HepG2 (cell line): ENCODE data around the gene MADD. TPM values are rescaled to one million over a fixed set of nuclear protein-coding genes. Genes with fewer than 3 reads are reported as not detected.

Experiments
- ELF4 ChIP-seq: sonication (generic); formaldehyde crosslinking; IDR thresholded peaks from 2 replicates; pipeline ENCODE4 v1.5.0; 2020; ENCODE audit warnings: missing genetic modification reagents, mild to moderate bottlenecking, moderate library complexity, borderline replicate concordance
- MATR3 ChIP-seq: sonication (generic); formaldehyde crosslinking; IDR thresholded peaks from 2 replicates; pipeline ENCODE4 v1.4.0; 2020; ENCODE audit warnings: missing genetic modification reagents
- MAX ChIP-seq: IDR thresholded peaks from 2 replicates; pipeline ENCODE4 v1.6.1; 2012; ENCODE audit warnings: inconsistent platforms
- NFKB2 ChIP-seq: sonication (generic); formaldehyde crosslinking; IDR thresholded peaks from 2 replicates; pipeline ENCODE4 v1.4.0; 2020; ENCODE audit warnings: missing genetic modification reagents, borderline replicate concordance
- NPAS2 ChIP-seq: sonication (generic); formaldehyde crosslinking; IDR thresholded peaks from 2 replicates; pipeline ENCODE4 v1.8.0; 2022; ENCODE audit warnings: mild to moderate bottlenecking, missing genetic modification reagents, borderline replicate concordance
- PRPF4 ChIP-seq: fragments of 200-400 bp; formaldehyde crosslinking; IDR thresholded peaks from 2 replicates; pipeline ENCODE4 v1.6.1; 2016; ENCODE audit warnings: low read length, low read depth; ENCODE audit not compliant: poor library complexity, severe bottlenecking
- RXRA ChIP-seq: sonication (generic); formaldehyde crosslinking; IDR thresholded peaks from 2 replicates; pipeline ENCODE4 v1.5.1; 2020; ENCODE audit warnings: missing genetic modification reagents
- TBX3 ChIP-seq: fragments of 450-650 bp; IDR thresholded peaks from 2 replicates; pipeline ENCODE4 v1.6.1; 2017; ENCODE audit warnings: antibody characterized with exemption, mild to moderate bottlenecking, inconsistent platforms, borderline replicate concordance
- ZFX ChIP-seq: sonication (generic); formaldehyde crosslinking; IDR thresholded peaks from 2 replicates; pipeline ENCODE4 v1.4.0; 2020; ENCODE audit warnings: mild to moderate bottlenecking, low read depth, missing genetic modification reagents, moderate library complexity
- ZNF512B ChIP-seq: sonication (generic); formaldehyde crosslinking; IDR thresholded peaks from 2 replicates; pipeline ENCODE4 v1.5.1; 2020; ENCODE audit warnings: missing genetic modification reagents, mild to moderate bottlenecking, borderline replicate concordance
- ZNF558 ChIP-seq: sonication (generic); formaldehyde crosslinking; IDR thresholded peaks from 2 replicates; pipeline ENCODE4 v1.9.0; 2022; ENCODE audit warnings: mild to moderate bottlenecking, missing genetic modification reagents, borderline replicate concordance
- ZNF672 ChIP-seq: sonication (generic); formaldehyde crosslinking; IDR thresholded peaks from 2 replicates; pipeline ENCODE4 v1.8.1; 2022; ENCODE audit warnings: missing genetic modification reagents
- ZNF746 ChIP-seq: sonication (generic); formaldehyde crosslinking; IDR thresholded peaks from 2 replicates; pipeline ENCODE4 v1.8.0; 2022; ENCODE audit warnings: mild to moderate bottlenecking, missing genetic modification reagents
- ZNF850 ChIP-seq: sonication (generic); formaldehyde crosslinking; conservative IDR thresholded peaks from 2 replicates; pipeline ENCODE4 v1.9.0; 2021; ENCODE audit warnings: mild to moderate bottlenecking, missing genetic modification reagents
- ZSCAN20 ChIP-seq: sonication (generic); formaldehyde crosslinking; IDR thresholded peaks from 2 replicates; pipeline ENCODE4 v1.4.0; 2020; ENCODE audit warnings: missing genetic modification reagents, mild to moderate bottlenecking, borderline replicate concordance
- ZZZ3 ChIP-seq: sonication (generic); formaldehyde crosslinking; IDR thresholded peaks from 2 replicates; pipeline ENCODE4 v1.4.0; 2020; ENCODE audit warnings: missing genetic modification reagents, mild to moderate bottlenecking, borderline replicate concordance
- polyA plus RNA-seq, 8 experiments: library from polyadenylated mRNA; depleted of rRNA in 3 of 8; stranded (reverse) in 7 of 8; unstranded in 1 of 8; fragments of >200 nt; fragmentation: Illumina TruSeq in 4 of 8; extraction: Trizol in 4 of 8; gene quantifications; 2 replicates each; pipeline versions ENCODE4 v1.2.1 to v1.2.3, GENCODE V29; 2011 to 2016; ENCODE audit warnings: low read depth in 4 of 8, missing spikeins in 1 of 8, mixed read lengths in 1 of 8; ENCODE audit not compliant: insufficient read depth in 1 of 8
- total RNA-seq, 5 experiments: library from RNA; depleted of rRNA; stranded (reverse); fragments of >200 nt; fragmentation: Illumina TruSeq; extraction: Trizol; gene quantifications; 2 replicates each; pipeline ENCODE4 v1.2.3, GENCODE V29; 2016; ENCODE audit warnings: low read depth in 1 of 5
- TF ChIP-seq, protein P1 (sequence below): IDR thresholded peaks from 2 replicates; pipeline ENCODE4 v1.6.1; 2016; ENCODE audit warnings: low read depth, control low read depth
- TF ChIP-seq, protein P2 (sequence below): sonication (generic); formaldehyde crosslinking; IDR thresholded peaks from 2 replicates; pipeline ENCODE4 v1.8.1; 2022; ENCODE audit warnings: low read depth, mild to moderate bottlenecking, missing genetic modification reagents
- TF ChIP-seq, protein P3 (sequence below): sonication (generic); formaldehyde crosslinking; IDR thresholded peaks from 2 replicates; pipeline ENCODE4 v1.4.0; 2020; ENCODE audit warnings: mild to moderate bottlenecking, missing genetic modification reagents

MADD gene
- total and polyA plus RNA-seq, 2 of the 13 experiments (the other 11 are each of a cell fraction or from before 2014, with no cell fraction given): 18.0 to 29.2 TPM

DNA sequence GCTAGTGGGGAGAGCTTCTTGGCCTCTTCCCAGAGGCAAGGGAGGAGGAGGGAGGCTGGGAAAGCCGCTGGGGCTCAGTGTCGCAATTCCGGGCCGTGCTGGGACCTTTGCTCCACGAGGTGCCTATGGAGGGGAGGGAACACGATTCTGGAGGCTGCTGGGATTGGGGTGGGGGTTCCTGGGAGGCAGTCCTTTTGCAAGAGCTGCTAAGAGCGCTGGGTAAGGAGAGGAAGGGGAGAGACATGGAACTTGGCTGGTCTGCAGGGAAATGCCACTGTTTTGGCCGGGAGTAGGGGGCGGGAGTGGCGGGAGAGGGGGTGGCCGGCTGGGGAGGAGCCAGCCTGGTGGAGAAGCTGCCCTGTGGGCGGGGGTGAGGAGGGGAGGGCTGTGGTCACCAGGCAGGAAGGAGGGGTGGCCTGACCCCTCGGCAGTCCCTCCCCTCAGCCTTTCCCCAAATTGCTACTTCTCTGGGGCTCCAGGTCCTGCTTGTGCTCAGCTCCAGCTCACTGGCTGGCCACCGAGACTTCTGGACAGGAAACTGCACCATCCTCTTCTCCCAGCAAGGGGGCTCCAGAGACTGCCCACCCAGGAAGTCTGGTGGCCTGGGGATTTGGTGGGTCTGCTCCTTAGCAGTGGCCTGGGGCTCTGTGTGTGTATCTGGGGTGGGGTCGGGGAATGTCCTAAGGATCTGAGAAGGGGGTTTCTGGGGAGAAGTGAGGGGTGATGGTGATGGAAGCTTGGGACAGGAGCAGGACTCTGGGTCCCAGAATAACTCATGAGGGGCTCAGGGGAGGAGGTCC lies 12.2 kb upstream of the MADD start, which contains the start of gene NR1H3 (continued):
- no peak for TF ChIP-seq MATR3 (CRISPR knock-in tag)
- TF ChIP-seq, protein P1, sequence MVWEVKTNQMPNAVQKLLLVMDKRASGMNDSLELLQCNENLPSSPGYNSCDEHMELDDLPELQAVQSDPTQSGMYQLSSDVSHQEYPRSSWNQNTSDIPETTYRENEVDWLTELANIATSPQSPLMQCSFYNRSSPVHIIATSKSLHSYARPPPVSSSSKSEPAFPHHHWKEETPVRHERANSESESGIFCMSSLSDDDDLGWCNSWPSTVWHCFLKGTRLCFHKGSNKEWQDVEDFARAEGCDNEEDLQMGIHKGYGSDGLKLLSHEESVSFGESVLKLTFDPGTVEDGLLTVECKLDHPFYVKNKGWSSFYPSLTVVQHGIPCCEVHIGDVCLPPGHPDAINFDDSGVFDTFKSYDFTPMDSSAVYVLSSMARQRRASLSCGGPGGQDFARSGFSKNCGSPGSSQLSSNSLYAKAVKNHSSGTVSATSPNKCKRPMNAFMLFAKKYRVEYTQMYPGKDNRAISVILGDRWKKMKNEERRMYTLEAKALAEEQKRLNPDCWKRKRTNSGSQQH (CRISPR knock-in tag): peak; percentile 78
- no peak; the same call in 1 of the 2 replicates for TF ChIP-seq ZNF512B
- TF ChIP-seq ZZZ3: peak; percentile 61; the same call in 1 of the 2 replicates
- peak; percentile 69; the same call in 1 of the 2 replicates for TF ChIP-seq RXRA (CRISPR knock-in tag)
- TF ChIP-seq ZNF672: no peak
- TF ChIP-seq NPAS2 (CRISPR knock-in tag): no peak
- TF ChIP-seq, protein P2, sequence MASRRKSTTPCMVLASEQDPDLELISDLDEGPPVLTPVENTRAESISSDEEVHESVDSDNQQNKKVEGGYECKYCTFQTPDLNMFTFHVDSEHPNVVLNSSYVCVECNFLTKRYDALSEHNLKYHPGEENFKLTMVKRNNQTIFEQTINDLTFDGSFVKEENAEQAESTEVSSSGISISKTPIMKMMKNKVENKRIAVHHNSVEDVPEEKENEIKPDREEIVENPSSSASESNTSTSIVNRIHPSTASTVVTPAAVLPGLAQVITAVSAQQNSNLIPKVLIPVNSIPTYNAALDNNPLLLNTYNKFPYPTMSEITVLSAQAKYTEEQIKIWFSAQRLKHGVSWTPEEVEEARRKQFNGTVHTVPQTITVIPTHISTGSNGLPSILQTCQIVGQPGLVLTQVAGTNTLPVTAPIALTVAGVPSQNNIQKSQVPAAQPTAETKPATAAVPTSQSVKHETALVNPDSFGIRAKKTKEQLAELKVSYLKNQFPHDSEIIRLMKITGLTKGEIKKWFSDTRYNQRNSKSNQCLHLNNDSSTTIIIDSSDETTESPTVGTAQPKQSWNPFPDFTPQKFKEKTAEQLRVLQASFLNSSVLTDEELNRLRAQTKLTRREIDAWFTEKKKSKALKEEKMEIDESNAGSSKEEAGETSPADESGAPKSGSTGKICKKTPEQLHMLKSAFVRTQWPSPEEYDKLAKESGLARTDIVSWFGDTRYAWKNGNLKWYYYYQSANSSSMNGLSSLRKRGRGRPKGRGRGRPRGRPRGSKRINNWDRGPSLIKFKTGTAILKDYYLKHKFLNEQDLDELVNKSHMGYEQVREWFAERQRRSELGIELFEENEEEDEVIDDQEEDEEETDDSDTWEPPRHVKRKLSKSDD (CRISPR knock-in tag): peak; percentile 85; the same call in 1 of the 2 replicates
- no peak for TF ChIP-seq ELF4 (CRISPR knock-in tag)
- TF ChIP-seq ZNF850 (CRISPR knock-in tag): no peak
- TF ChIP-seq ZNF558 (CRISPR knock-in tag): no peak
- peak; percentile 85 for TF ChIP-seq MAX
- no peak for TF ChIP-seq TBX3
- TF ChIP-seq, protein P3, sequence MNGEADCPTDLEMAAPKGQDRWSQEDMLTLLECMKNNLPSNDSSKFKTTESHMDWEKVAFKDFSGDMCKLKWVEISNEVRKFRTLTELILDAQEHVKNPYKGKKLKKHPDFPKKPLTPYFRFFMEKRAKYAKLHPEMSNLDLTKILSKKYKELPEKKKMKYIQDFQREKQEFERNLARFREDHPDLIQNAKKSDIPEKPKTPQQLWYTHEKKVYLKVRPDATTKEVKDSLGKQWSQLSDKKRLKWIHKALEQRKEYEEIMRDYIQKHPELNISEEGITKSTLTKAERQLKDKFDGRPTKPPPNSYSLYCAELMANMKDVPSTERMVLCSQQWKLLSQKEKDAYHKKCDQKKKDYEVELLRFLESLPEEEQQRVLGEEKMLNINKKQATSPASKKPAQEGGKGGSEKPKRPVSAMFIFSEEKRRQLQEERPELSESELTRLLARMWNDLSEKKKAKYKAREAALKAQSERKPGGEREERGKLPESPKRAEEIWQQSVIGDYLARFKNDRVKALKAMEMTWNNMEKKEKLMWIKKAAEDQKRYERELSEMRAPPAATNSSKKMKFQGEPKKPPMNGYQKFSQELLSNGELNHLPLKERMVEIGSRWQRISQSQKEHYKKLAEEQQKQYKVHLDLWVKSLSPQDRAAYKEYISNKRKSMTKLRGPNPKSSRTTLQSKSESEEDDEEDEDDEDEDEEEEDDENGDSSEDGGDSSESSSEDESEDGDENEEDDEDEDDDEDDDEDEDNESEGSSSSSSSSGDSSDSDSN (CRISPR knock-in tag): peak; percentile 63
- no peak for TF ChIP-seq ZSCAN20
- TF ChIP-seq PRPF4: no peak
- peak; percentile 82 for TF ChIP-seq ZFX
- peak; percentile 92 for TF ChIP-seq ZNF746
- peak; percentile 19; the same call in 1 of the 2 replicates for TF ChIP-seq NFKB2
